ENCODE results near the gene TNFSF8.

The TNFSF8 gene

GRCh38 chr9:114930056-114930812 lies at the start of gene TNFSF8:
Gene TNFSF8, minus strand, starts transcription at chr9:114930591. Its CDS starts 288 bp downstream, at chr9:114930303.
- DNase-seq (ENCODE audit: low spot score), result no peak

- DNase-seq (ENCODE audit: low spot score), result no peak
Measured at GRCh38 chr9:114973216-114973615, 42.8 kb upstream of the TNFSF8 start.

- DNase-seq (ENCODE audit: low spot score), result no peak
Measured at GRCh38 chr9:114972510-114973136, 42.2 kb upstream of the TNFSF8 start.

GRCh38 chr9:114969269-114969668 lies 38.9 kb upstream of the TNFSF8 start:
- DNase-seq (ENCODE audit: low spot score), result no peak

GRCh38 chr9:114968671-114969070 lies 38.3 kb upstream of the TNFSF8 start:
- DNase-seq (ENCODE audit: low spot score), result no peak

- DNase-seq (ENCODE audit: low spot score), result no peak
Measured at GRCh38 chr9:114965564-114965963, 35.2 kb upstream of the TNFSF8 start.

- no peak for DNase-seq (ENCODE audit: low spot score)
Measured at GRCh38 chr9:114962809-114963208, 32.4 kb upstream of the TNFSF8 start.

- DNase-seq (ENCODE audit: low spot score), result no peak
Measured at GRCh38 chr9:114960276-114960675, 29.9 kb upstream of the TNFSF8 start.

- no peak for DNase-seq (ENCODE audit: low spot score)
Measured at GRCh38 chr9:114958844-114959235, 28.4 kb upstream of the TNFSF8 start.

- DNase-seq (ENCODE audit: low spot score), result no peak
Measured at GRCh38 chr9:114958021-114958843, 27.8 kb upstream of the TNFSF8 start.

GRCh38 chr9:114957558-114957957 lies 27.2 kb upstream of the TNFSF8 start:
- DNase-seq (ENCODE audit: low spot score), result no peak

GRCh38 chr9:114954956-114955582 lies 24.7 kb upstream of the TNFSF8 start:
- DNase-seq (ENCODE audit: low spot score), result no peak

GRCh38 chr9:114953959-114954358 lies 23.6 kb upstream of the TNFSF8 start:
- DNase-seq (ENCODE audit: low spot score), result no peak

- no peak for DNase-seq (ENCODE audit: low spot score)
Measured at GRCh38 chr9:114953046-114953445, 22.7 kb upstream of the TNFSF8 start.

- no peak for DNase-seq (ENCODE audit: low spot score)
Measured at GRCh38 chr9:114950761-114951160, 20.4 kb upstream of the TNFSF8 start.

GRCh38 chr9:114947058-114947457 lies 16.7 kb upstream of the TNFSF8 start:
- DNase-seq (ENCODE audit: low spot score), result no peak

GRCh38 chr9:114945616-114946412 lies 15.4 kb upstream of the TNFSF8 start:
- DNase-seq (ENCODE audit: low spot score), result no peak

GRCh38 chr9:114941376-114941775 lies 11.0 kb upstream of the TNFSF8 start:
- DNase-seq (ENCODE audit: low spot score), result no peak

- DNase-seq (ENCODE audit: low spot score), result no peak
Measured at GRCh38 chr9:114938687-114939575, 8.5 kb upstream of the TNFSF8 start.

- DNase-seq (ENCODE audit: low spot score), result no peak
Measured at GRCh38 chr9:114937516-114937915, 7.1 kb upstream of the TNFSF8 start.

- no peak for DNase-seq (ENCODE audit: low spot score)
Measured at GRCh38 chr9:114936581-114936980, 6.2 kb upstream of the TNFSF8 start.
